ENCODE results near the gene MANF.
"Not testable (repeated sequence)": the region's sequence is repeated elsewhere in the genome, so short reads cannot be mapped to it uniquely, and the experiment has no call there.

The MANF gene

DNA sequence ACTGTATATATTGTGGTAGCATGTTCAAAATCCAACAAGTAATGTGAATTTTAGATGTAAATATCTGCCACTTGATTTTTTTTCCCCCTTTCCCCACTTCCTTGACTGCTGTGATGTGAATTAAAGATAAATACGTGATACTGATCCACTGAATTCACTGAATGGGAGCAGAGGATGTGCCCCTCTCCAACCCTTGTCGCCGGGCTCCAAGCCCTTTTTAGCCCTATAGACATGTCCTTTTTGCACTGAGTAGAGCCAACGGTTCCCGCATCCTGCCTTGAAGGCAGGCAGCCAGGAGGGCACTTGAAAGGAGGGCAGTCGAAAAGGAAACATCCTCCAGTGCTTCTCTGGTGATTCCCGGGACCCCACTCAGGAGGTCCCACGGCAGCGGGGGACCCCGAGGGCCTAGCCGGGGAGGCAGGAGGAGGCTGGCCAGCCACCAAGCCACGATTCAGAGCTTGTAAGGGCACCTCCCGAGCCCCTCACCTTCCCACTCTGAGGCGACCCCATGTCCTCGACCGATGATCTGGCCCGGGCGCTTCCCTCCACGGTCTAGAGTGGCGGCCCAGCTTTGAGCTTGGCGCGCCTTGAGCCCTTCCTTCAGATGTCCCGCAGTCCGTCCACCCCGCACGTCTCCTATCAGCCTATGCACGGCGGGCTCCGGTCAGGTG is 901 bp upstream of the MANF start:
- H3K4me3 ChIP-seq (ENCODE audit: low read length), result peak overlapping the region; percentile 96
- DNase-seq (ENCODE audit: low read depth), result peak; percentile 9
- TF ChIP-seq CTCF (conservative IDR thresholded peaks at IDR 0.05; ENCODE audit: low read length), result no peak

GRCh38 chr3:51385621-51386091 is 565 bp downstream of the MANF start:
- H3K4me3 ChIP-seq (ENCODE audit: low read length), result peak overlapping the region; percentile 79
- no peak for DNase-seq (ENCODE audit: low read depth)
- no peak for TF ChIP-seq CTCF (conservative IDR thresholded peaks at IDR 0.05; ENCODE audit: low read length)

GRCh38 chr3:51386159-51386851 is 1.2 kb downstream of the MANF start:
- DNase-seq (ENCODE audit: low read depth), result no peak
- peak; percentile 14; the same call in 1 of the 2 replicates for TF ChIP-seq CTCF (conservative IDR thresholded peaks at IDR 0.05; ENCODE audit: low read length)
- H3K4me3 ChIP-seq (ENCODE audit: low read length), result peak overlapping the region; percentile 79

DNA sequence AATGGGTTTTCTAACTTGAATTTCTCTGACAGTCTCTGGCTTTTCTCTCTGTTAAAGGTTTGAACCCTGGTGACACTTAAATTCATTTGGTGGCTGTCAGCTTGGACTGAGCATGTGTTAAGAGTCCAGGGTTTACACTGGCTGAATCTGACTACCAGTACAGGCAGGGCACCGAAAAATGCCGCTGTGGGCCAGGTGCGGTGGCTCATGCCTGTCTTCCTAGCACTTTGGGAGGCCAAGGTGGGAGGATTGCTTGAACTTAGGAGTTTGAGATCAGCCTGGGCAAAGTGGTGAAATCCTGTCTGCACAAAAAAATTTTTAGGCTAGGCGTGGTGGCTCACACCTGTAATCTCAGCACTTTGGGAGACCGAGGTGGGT is 1.8 kb downstream of the MANF start:
- no peak for DNase-seq (ENCODE audit: low read depth)
- TF ChIP-seq CTCF (conservative IDR thresholded peaks at IDR 0.05; ENCODE audit: low read length), result no peak
- H3K4me3 ChIP-seq (ENCODE audit: low read length), result peak overlapping the region; percentile 79

DNA sequence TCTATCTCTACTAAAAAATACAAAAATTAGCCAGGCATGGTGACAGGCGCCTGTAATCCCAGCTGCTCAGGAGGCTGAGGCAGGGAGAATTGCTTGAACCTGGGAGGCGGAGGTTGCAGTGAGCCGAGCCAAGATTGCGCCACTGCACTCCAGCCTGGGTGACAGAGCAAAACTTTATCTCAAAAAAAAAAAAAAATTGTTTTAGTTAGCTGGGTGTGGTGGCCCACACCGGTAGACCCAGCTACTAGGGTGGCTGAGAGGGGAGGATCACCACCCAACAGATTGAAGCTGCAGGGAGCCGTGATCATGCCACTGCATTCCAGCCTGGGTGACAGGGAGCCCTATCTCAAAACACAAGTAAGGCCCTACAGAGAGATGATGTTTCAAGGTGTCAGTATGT is 2.2 kb downstream of the MANF start:
- H3K4me3 ChIP-seq (ENCODE audit: low read length); DNase-seq (ENCODE audit: low read depth): not testable (repeated sequence)

GRCh38 chr3:51388286-51389029 is 3.4 kb downstream of the MANF start:
- DNase-seq (ENCODE audit: low read depth), result no peak
- no peak; the same call in 1 of the 2 replicates for TF ChIP-seq CTCF (conservative IDR thresholded peaks at IDR 0.05; ENCODE audit: low read length)
- no peak overlapping the region for H3K4me3 ChIP-seq (ENCODE audit: low read length)

GRCh38 chr3:51389423-51390183 is 4.5 kb downstream of the MANF start:
- H3K4me3 ChIP-seq (ENCODE audit: low read length), result no peak overlapping the region
- DNase-seq (ENCODE audit: low read depth), result peak; percentile 46
- peak; percentile 76 for TF ChIP-seq CTCF (conservative IDR thresholded peaks at IDR 0.05; ENCODE audit: low read length)
